Measurements from ENCODE around the gene AKT1S1. TPM values are rescaled to one million over a fixed set of nuclear protein-coding genes. Genes with fewer than 3 reads are reported as not detected.

The AKT1S1 gene
- total and polyA plus RNA-seq, 11 donors: 25.3 to 55.1 (median 35.0) TPM

DNA sequence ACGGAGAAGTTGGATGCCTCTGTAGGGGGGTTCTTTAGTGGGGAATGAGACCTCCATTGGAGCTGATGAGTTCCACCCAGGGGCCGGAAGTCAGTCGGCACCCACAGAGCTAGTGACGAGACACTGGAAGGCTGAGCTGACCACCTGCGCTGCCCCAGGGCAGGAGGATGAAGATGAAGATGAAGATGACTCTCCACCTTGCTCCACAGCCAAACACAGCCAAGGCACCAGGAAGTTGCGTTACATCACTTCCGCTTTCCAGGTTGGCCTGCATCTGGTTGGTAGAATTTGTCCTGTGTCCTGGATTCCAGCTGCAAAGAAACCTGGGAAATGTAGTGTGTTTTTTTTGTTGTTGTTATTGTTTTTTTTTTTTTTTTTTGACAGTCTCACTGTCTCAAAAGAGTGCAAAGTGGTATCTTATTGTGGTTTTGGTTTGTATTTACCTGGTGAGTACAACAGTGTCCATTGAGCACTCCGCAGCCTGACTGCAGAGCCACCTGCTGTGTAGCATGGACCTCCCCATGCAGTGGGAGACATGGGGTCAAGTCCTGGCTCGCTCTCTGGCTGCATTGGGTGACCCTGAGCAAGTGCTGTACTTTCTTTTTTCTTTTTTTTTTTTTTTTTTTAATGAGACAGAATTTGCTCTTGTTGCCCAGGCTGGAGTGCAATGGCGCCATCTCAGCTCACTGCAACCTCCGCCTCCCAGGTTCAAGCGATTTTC lies 2.2 kb upstream of the AKT1S1 start:
- 93 to 97% (median 97%) methylated on average over 12 of the region's 12 CpGs for WGBS, 4 donors
- no peak for ATAC-seq
- Histone ChIP-seq H3K4me1 (peaks cover 0 to 28% (median 19%) of the 10 kb centered on the region in 12 donors), H3K36me3 (peaks cover 8 to 61% (median 54%) of the 10 kb centered on the region in 9 donors), H3K27ac (no peak overlapping the region), H3K27me3 (no peaks in the 10 kb centered on the region), H3K9me3 (no peaks in the 10 kb centered on the region), H3K4me3 (no peak overlapping the region)
- intact Hi-C loops (cut with DNase I): loop anchor here in 3 of 10 donors (5.0 kb wide), 4 partner anchors 48 to 382 kb away; partner anchors contain the start of genes ADM5 (in 1 of the 3), AP2A1 (in 1 of the 3), ATF5 (in 1 of the 3) and NUP62 (in 1 of the 3)
- no peak for DNase-seq
- TF ChIP-seq, protein P1, sequence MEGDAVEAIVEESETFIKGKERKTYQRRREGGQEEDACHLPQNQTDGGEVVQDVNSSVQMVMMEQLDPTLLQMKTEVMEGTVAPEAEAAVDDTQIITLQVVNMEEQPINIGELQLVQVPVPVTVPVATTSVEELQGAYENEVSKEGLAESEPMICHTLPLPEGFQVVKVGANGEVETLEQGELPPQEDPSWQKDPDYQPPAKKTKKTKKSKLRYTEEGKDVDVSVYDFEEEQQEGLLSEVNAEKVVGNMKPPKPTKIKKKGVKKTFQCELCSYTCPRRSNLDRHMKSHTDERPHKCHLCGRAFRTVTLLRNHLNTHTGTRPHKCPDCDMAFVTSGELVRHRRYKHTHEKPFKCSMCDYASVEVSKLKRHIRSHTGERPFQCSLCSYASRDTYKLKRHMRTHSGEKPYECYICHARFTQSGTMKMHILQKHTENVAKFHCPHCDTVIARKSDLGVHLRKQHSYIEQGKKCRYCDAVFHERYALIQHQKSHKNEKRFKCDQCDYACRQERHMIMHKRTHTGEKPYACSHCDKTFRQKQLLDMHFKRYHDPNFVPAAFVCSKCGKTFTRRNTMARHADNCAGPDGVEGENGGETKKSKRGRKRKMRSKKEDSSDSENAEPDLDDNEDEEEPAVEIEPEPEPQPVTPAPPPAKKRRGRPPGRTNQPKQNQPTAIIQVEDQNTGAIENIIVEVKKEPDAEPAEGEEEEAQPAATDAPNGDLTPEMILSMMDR (IDR thresholded peaks at IDR 0.05): no peak
- TF ChIP-seq POLR2A (IDR thresholded peaks at IDR 0.05): no peak

DNA sequence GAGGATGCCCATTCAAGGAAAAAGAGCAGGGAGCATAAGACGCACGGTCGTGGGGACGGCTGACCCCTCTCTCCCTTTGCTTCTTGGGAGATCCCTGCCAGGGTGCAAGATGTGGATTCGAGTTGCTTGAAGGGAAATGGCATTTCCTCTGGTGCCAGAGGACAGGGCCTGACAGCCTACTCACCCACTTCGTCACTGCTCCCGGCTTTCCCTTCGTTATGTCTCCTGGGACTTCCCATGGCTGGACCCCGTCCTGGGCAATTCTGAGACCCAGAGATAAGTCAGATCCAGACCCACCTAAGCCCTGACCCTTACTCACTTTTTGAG lies 1.6 kb upstream of the AKT1S1 start:
- DNase-seq (no peak), ATAC-seq (no peak)
- no peaks in the 10 kb centered on the region for H3K9me3 ChIP-seq
- TF ChIP-seq, protein P1 (IDR thresholded peaks at IDR 0.05): no peak
- TF ChIP-seq POLR2A (IDR thresholded peaks at IDR 0.05): no peak
- peaks cover 0 to 28% (median 19%) of the 10 kb centered on the region in 12 donors for H3K4me1 ChIP-seq
- 86 to 88% (median 86%) methylated on average over 9 of the region's 9 CpGs for WGBS, 4 donors
- peak overlapping the region in 7 of 12 donors; percentile 78 to 98 (median 85) for H3K4me3 ChIP-seq
- intact Hi-C loops (cut with DNase I): loop anchor here in 3 of 10 donors (5.0 kb wide), 4 partner anchors 49 to 381 kb away; partner anchors contain the start of genes ADM5 (in 1 of the 3), AP2A1 (in 1 of the 3), ATF5 (in 1 of the 3) and NUP62 (in 1 of the 3)
- H3K27me3 ChIP-seq: no peaks in the 10 kb centered on the region
- H3K27ac ChIP-seq: peak overlapping the region in 4 of 12 donors; percentile 97 to 100 (median 100)
- H3K36me3 ChIP-seq: peaks cover 2 to 58% (median 48%) of the 10 kb centered on the region in 9 donors

DNA sequence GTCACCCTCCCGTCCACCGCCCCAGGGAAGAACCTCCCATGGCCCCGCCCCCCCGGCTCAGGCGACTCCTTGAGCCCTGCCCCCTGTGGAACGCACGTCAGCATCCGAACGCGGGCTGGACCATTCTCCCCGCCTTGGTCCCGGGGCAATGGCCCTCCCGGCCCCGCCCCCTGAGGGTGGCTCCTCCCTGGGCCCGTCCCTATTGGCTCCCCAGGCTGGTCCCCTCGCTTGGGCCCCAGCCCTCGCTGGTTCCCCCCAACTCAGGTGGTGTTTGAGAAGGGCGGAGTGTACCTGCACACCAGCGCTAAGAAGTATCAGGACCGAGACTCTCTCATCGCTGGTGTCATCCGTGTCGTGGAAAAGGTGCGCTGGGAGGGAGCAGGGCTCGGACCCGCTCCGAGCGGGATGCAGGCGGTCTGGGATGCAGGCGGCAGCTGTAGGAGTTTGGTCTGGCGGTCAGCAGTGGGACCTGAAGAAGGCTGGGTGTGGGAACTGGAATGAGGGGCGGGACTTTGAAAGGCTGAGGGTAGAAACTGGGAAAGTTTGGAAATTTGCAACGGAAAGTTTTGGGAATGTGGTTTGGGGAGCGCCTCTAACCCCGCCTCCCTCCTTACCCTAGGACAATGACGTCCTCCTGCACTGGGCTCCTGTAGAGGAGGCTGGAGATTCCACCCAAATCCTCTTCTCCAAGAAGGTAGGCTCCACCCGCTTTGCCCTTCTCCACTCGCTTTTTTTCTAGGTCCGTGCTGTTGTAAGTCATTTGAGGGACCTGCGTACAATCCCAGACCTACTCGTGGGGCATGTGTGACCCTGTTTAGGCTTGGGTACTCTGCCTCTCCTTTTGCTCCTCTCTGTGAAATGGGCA lies 956 bp upstream of the AKT1S1 start:
- H3K4me3 ChIP-seq: peak overlapping the region; percentile 52 to 98 (median 83)
- 9 to 14% (median 10%) methylated on average over 27 to 41 of the region's 41 CpGs for WGBS, 4 donors
- H3K27me3 ChIP-seq: no peaks in the 10 kb centered on the region
- intact Hi-C loops (cut with DNase I): loop anchor here in 6 of 10 donors (1.0 to 5.0 kb wide), 10 partner anchors 49 to 425 kb away; partner anchors contain the start of genes AP2A1 (in 3 of the 6), FUZ (in 3 of the 6), ADM5 (in 1 of the 6) and ALDH16A1 (in 1 of the 6)
- peak overlapping the region; percentile 96 to 100 (median 98) for H3K27ac ChIP-seq
- peaks cover 2 to 52% (median 45%) of the 10 kb centered on the region in 9 donors for H3K36me3 ChIP-seq
- no peaks in the 10 kb centered on the region for H3K9me3 ChIP-seq
- TF ChIP-seq POLR2A (IDR thresholded peaks at IDR 0.05): no peak
- TF ChIP-seq, protein P1 (IDR thresholded peaks at IDR 0.05): no peak
- peak; percentile 63 to 80 (median 77) for ATAC-seq
- peak; percentile 98 to 99 (median 99) for DNase-seq
- peaks cover 0 to 28% (median 19%) of the 10 kb centered on the region in 12 donors for H3K4me1 ChIP-seq

Measured in heart left ventricle (tissue), 16 donors.